BJ (cell line): ENCODE data around the gene EPB41L4A. TPM values are rescaled to one million over a fixed set of nuclear protein-coding genes. Genes with fewer than 3 reads are reported as not detected.

Source experiments
- CTCF ChIA-PET: fragments of 350-600 bp; formaldehyde crosslinking; extraction: SDS; loops from one replicate; lab custom pipeline; 2021; ENCODE audit warnings: antibody characterized with exemption, inconsistent platforms; lab: Yijun Ruan, JAX
- POLR2A ChIA-PET: fragments of 300-600 bp; sonication (Branson Sonifier 250); formaldehyde crosslinking; extraction: SDS; loops from one replicate; lab custom pipeline; 2021; ENCODE audit warnings: antibody characterized with exemption; lab: Charles Lee
- DNase-seq: peaks from one replicate; pipeline ENCODE4 v3.0.0-alpha.2; 2011; ENCODE audit warnings: low read depth
- H3K27me3 ChIP-seq: 2 replicates; pipeline ENCODE4 v1.6.0; 2011; ENCODE audit warnings: low read length; ENCODE audit not compliant: control insufficient read depth, insufficient read depth
- H3K36me3 ChIP-seq: 2 replicates; pipeline ENCODE4 v1.5.1; 2011; ENCODE audit warnings: low read length; ENCODE audit not compliant: control insufficient read depth, insufficient read depth
- H3K4me3 ChIP-seq: 2 replicates; pipeline ENCODE4 v1.5.1; 2011; ENCODE audit warnings: low read depth, mild to moderate bottlenecking, control low read depth, low read length
- polyA plus RNA-seq: library from polyadenylated mRNA; depleted of rRNA; stranded (reverse); fragments of >200 nt; gene quantifications from 2 replicates; pipeline ENCODE4 v1.2.3, GENCODE V29; 2011
- TF ChIP-seq, protein P1 (sequence below): IDR thresholded peaks from 2 replicates; pipeline ENCODE4 v1.5.1; 2011; ENCODE audit warnings: low read depth, mild to moderate bottlenecking, control low read depth, inconsistent platforms, low read length, moderate library complexity; ENCODE audit not compliant: insufficient read depth

The EPB41L4A gene
- polyA plus RNA-seq, 1 experiment: 0.04 TPM

- no peaks in the 10 kb centered on the region for H3K27me3 ChIP-seq
- CTCF ChIA-PET: interaction anchor here (1.1 to 1.6 kb wide), 4 partner anchors 606 to 992 kb away, joined by 3 to 6 read pairs (median 4); no protein-coding TSS in a partner anchor
- DNase-seq: no peak
- POLR2A ChIA-PET: no interaction called here
- H3K36me3 ChIP-seq: no peaks in the 10 kb centered on the region
- TF ChIP-seq, protein P1, sequence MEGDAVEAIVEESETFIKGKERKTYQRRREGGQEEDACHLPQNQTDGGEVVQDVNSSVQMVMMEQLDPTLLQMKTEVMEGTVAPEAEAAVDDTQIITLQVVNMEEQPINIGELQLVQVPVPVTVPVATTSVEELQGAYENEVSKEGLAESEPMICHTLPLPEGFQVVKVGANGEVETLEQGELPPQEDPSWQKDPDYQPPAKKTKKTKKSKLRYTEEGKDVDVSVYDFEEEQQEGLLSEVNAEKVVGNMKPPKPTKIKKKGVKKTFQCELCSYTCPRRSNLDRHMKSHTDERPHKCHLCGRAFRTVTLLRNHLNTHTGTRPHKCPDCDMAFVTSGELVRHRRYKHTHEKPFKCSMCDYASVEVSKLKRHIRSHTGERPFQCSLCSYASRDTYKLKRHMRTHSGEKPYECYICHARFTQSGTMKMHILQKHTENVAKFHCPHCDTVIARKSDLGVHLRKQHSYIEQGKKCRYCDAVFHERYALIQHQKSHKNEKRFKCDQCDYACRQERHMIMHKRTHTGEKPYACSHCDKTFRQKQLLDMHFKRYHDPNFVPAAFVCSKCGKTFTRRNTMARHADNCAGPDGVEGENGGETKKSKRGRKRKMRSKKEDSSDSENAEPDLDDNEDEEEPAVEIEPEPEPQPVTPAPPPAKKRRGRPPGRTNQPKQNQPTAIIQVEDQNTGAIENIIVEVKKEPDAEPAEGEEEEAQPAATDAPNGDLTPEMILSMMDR: no peak
- H3K4me3 ChIP-seq: no peak overlapping the region
Observed at GRCh38 chr5:112149727-112150126, 269.4 kb downstream of the EPB41L4A start.

DNA sequence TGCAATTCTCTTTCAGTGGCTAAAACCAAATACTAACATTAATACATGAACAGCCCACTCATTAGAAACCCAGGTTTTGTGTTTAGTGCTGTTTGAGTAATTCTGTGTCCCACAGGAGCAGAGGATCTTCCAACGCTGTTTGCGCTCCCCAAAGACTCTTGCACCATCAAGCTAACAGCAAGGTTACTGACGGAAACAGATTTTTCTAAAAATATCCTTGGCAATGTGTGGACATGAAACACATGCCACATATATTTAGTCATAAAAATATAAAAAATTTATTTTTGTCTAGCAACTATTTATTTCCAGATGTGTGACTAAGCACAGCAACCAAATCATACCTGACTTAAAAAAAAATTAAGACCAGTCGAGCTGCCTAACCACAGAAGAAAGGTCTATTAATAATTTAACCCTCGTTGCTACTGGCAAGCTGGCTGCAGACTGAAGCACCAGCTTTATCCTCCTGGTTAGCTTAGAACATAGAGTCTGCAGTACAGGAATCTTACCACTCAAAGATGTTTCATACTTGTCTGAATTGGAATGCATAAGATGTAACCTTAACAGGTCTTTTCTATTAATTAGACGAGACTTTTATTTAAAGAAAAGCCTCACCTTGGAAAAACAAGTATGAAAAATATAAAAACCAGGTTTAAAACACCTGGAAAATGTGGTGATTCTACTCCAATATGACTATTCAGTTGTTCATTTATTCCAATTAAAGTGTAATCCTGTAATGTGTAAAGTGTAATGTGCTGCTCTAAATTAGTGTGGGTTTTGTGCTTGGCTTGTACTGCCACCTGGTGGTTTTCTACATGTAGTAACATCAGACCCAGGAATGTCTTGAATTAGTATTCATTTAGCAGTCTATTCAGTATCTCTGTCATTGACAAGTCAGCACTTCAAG lies 272.5 kb downstream of the EPB41L4A start:
- POLR2A ChIA-PET: interaction anchor here (0.6 to 1.0 kb wide), 3 partner anchors 389 to 596 kb away, joined by 3 to 13 read pairs (median 4); no protein-coding TSS in a partner anchor
- DNase-seq: peak; percentile 80
- CTCF ChIA-PET: interaction anchor here (0.6 to 3.3 kb wide), 19 partner anchors 14 to 991 kb away, joined by 3 to 22 read pairs (median 3); no protein-coding TSS in a partner anchor
- TF ChIP-seq, protein P1: peak; percentile 65
- H3K4me3 ChIP-seq: no peak overlapping the region
- no peaks in the 10 kb centered on the region for H3K27me3 ChIP-seq
- no peaks in the 10 kb centered on the region for H3K36me3 ChIP-seq

DNA sequence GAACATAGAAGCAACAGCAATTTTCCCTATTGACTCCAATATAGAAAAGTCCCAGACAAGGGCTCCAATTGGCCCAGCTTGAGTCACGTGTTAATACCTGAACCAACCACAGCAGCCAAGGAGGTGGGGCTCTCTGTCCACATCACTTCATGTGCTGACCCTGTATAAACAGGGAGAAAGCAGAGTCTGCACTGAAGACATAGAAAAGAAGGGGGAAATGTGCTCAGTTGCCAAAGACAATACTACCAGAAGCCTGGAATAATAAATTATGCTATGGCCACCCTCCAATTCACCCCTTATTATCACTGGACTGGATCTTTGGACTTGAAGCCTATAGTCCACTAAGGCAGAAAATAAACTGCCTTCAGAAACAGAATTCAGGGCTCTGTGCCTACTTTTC lies 275.4 kb downstream of the EPB41L4A start:
- POLR2A ChIA-PET: no interaction called here
- no peaks in the 10 kb centered on the region for H3K36me3 ChIP-seq
- CTCF ChIA-PET: interaction anchor here (1.1 to 1.7 kb wide), 3 partner anchors 9 to 593 kb away, joined by 3 to 4 read pairs (median 3); no protein-coding TSS in a partner anchor
- H3K27me3 ChIP-seq: no peaks in the 10 kb centered on the region
- DNase-seq: no peak
- TF ChIP-seq, protein P1: no peak
- H3K4me3 ChIP-seq: no peak overlapping the region

DNA sequence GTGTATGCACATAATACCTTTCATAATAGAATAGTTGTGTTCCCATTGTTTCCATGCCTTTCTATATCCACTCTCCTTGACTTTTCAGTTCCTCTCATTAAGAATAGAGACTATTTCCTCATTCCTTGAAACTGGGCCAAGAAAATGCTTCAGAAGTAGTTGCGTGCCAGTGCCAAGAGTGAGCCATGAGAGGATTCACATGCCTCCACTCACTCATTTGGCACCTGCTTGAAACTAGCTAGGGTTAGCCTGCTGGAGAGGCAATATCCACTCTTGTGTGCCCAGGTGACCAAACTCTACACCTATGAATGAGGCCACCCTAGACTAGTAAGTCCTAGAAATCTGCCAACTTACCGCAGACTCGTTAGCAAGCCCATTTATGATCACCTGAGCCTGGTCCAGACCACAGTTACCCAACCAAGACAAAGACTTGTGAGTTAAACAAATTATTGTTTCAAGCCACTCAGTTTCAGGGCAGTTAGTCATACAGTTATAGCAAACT lies 276.3 kb downstream of the EPB41L4A start:
- Histone ChIP-seq H3K36me3 (no peaks in the 10 kb centered on the region), H3K27me3 (no peaks in the 10 kb centered on the region), H3K4me3 (no peak overlapping the region)
- DNase-seq: no peak
- ChIA-PET POLR2A (no interaction called here), CTCF (interaction anchor here (1.1 to 1.7 kb wide), 2 partner anchors 8 to 11 kb away, joined by 3 to 4 read pairs; no protein-coding TSS in a partner anchor)
- TF ChIP-seq, protein P1: no peak

DNA sequence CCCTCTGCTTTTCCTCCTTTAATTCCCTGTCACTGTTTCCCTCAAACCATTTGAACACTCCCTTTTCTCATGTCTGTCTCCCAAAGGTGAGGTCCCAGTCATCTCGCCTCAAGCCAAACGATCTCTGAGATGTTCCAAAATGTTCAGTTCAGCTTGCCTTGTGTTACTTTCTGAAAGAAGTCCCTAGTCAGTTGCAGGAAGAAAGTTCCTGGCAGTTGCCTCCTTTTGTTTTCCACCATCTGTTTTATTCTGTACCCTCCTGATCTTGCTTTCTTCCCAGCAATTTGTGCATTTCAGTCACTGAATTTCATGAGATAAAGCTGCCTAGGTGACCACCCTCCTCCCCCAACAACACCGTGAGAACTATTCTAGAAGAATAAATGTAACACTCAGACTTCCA lies 277.5 kb downstream of the EPB41L4A start:
- ChIA-PET CTCF (no interaction called here), POLR2A (no interaction called here)

More for the DNA sequence above, 277.5 kb downstream of the EPB41L4A start:
- DNase-seq: no peak
- TF ChIP-seq, protein P1: no peak
- Histone ChIP-seq H3K36me3 (no peaks in the 10 kb centered on the region), H3K4me3 (no peak overlapping the region), H3K27me3 (no peaks in the 10 kb centered on the region)
